Tibial nerve (tissue), 3 donors: ENCODE measurements around the gene PLCG2.

Experiments
- CTCF ChIP-seq, 5 experiments: fragments of 200-600 bp in 3 of 5; fragments of 450-650 bp in 2 of 5; sonication (generic) in 3 of 5; IDR thresholded peaks; one replicate each; pipeline ENCODE4 v1.5.1; 2016 to 2019; ENCODE audit warnings: antibody characterized with exemption in 5 of 5, mild to moderate bottlenecking in 3 of 5, moderate library complexity in 2 of 5
- POLR2A ChIP-seq, 2 donors: fragments of 450-650 bp; IDR thresholded peaks; one replicate each; pipeline ENCODE4 v1.6.1; 2017; ENCODE audit warnings: antibody characterized with exemption in 2 of 2, mild to moderate bottlenecking in 2 of 2, moderate library complexity in 2 of 2

GRCh38 chr16:81790830-81791435, 11.8 kb downstream of the PLCG2 start:
- no peak for TF ChIP-seq CTCF (IDR thresholded peaks at IDR 0.05)
- no peak for TF ChIP-seq POLR2A (IDR thresholded peaks at IDR 0.05)
